NCI-H2081 (cell line): ENCODE data around the gene HIPK4.
"Not testable (repeated sequence)": the region's sequence is repeated elsewhere in the genome, so short reads cannot be mapped to it uniquely, and the experiment has no call there.

Source experiments
- DNase-seq, 2 experiments: peaks; one replicate each; lab custom pipeline; 2025; lab: John Stamatoyannopoulos, UW

HIPK4 gene

GRCh38 chr19:40336601-40336900 is 53.4 kb downstream of the HIPK4 start:
- DNase-seq: no peak

DNA sequence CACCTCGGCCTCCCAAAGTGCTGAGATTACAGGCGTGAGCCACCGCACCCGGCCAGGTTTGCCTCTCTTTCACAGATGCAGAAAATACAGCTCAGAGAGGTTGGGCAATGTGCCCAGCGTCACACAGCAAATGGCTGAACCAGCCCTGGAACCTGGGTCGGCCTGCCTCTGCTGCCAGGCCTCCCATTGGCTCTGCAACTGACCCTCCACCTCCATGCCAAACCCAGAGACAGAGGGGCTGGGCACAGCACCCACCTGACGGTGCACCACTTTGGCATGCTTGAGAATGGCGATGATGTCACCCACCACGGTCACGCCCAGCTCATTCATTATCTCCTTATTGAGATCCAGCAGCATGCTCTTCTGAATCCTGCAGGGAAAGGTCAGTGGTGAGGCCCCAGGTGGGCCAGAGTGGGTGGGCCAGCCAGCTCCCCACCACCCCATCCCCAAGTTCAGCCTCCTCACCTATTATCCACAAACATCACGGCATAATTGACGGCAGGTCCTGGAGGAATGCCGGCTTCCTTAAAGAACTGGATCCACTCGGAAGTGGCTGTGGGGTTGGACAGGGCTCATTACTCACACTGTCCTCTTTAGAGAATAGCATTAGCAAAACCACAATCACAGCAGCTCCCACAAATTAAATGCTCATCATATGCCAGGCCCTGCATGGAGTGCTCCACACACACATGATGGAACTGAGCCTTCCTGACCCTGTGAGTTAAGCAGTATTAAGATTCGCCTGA is 54.0 kb downstream of the HIPK4 start:
- no peak for DNase-seq

GRCh38 chr19:40335101-40335500 is 54.9 kb downstream of the HIPK4 start:
- DNase-seq: no peak

GRCh38 chr19:40333083-40333482 is 56.9 kb downstream of the HIPK4 start:
- not testable (repeated sequence) for DNase-seq

GRCh38 chr19:40332669-40333068 is 57.3 kb downstream of the HIPK4 start:
- no peak for DNase-seq

DNA sequence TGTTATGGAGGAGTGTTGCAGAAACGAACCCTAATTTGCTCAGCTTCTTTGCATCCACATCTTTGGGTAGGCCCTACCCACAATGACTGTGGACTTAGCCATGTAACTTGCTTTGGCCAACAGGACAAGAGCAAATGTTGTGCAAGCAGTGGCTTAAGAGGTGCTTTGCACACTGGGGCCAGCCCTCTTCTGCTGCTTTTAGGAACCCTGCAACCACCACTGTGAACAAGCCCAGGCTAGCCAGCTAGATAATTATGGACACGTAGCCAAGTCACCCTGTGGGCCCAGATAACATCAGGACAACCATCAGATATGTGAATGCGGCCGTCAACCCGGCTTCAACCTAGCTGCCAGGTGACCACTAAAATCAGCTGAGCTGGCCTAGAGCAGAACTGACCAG is 58.9 kb downstream of the HIPK4 start:
- DNase-seq: no peak
